Endothelial cell of umbilical vein (primary cell): ENCODE measurements around the gene GAK. TPM values are rescaled to one million over a fixed set of nuclear protein-coding genes. Genes with fewer than 3 reads are reported as not detected.

Experiments
- BruUV-seq: library from RNA; stranded (reverse); fragments of 400-500 nt; replicated peaks from 2 replicates; lab custom pipeline; 2021; lab: Mats Ljungman, UMichigan
- CTCF ChIA-PET: fragments of 300-600, 350-600 bp; sonication (Branson Sonifier 250); formaldehyde crosslinking; loops from one replicate; lab custom pipeline; 2021; ENCODE audit warnings: antibody characterized with exemption, inconsistent platforms; lab: Charles Lee
- POLR2A ChIA-PET: fragments of 300-600, 350-600 bp; sonication (Branson Sonifier 250); formaldehyde crosslinking; loops from one replicate; lab custom pipeline; 2021; ENCODE audit warnings: antibody characterized with exemption, inconsistent platforms; lab: Charles Lee
- DNase-seq: peaks from one replicate; pipeline ENCODE4 v3.0.0-alpha.2; 2011; ENCODE audit warnings: low read depth, low spot score
- FAIRE-seq: peaks from 2 replicates; lab custom pipeline; 2011; peaks lifted over from hg19 to GRCh38; lab: Jason Lieb, UNC
- H2AFZ ChIP-seq: 2 replicates; pipeline ENCODE4 v1.6.0; 2012; ENCODE audit warnings: low read depth, low read length, control low read depth, inconsistent platforms
- H3K27ac ChIP-seq: 2 replicates; pipeline ENCODE4 v1.5.1; 2011; ENCODE audit warnings: low read depth, mild to moderate bottlenecking, control low read depth, low read length, moderate library complexity; ENCODE audit not compliant: insufficient read depth
- H3K27me3 ChIP-seq, 2 experiments: 2 replicates each; pipeline versions ENCODE4 v1.6.0 to v1.6.1; 2011; ENCODE audit warnings: low read length in 2 of 2, mixed read lengths in 1 of 2; ENCODE audit not compliant: control insufficient read depth in 2 of 2, insufficient read depth in 2 of 2
- H3K36me3 ChIP-seq, 2 experiments: 2 replicates in 1 of 2; 3 replicates in 1 of 2; pipeline ENCODE4 v1.5.1; 2011; ENCODE audit warnings: low read length in 2 of 2, mild to moderate bottlenecking in 1 of 2, moderate library complexity in 1 of 2; ENCODE audit not compliant: control insufficient read depth in 2 of 2, insufficient read depth in 2 of 2; ENCODE audit errors: extremely low read depth in 1 of 2
- H3K4me1 ChIP-seq: 3 replicates; pipeline ENCODE4 v1.5.1; 2011; ENCODE audit warnings: mild to moderate bottlenecking, low read length; ENCODE audit not compliant: control insufficient read depth, insufficient read depth; ENCODE audit errors: extremely low read depth
- H3K4me2 ChIP-seq: 2 replicates; pipeline ENCODE4 v1.6.1; 2011; ENCODE audit warnings: low read length, control low read depth, mixed read lengths; ENCODE audit not compliant: insufficient read depth
- H3K4me3 ChIP-seq, 3 experiments: fragments of 200-600 bp in 1 of 3; sonication (generic), shearing (Covaris generic) in 1 of 3; replicated peaks in 1 of 3; 2 replicates each; pipeline ENCODE4 v1.5.1; 2011 to 2016; ENCODE audit warnings: control low read depth in 3 of 3, low read length in 3 of 3, mild to moderate bottlenecking in 2 of 3, inconsistent platforms in 1 of 3, low read depth in 1 of 3, moderate library complexity in 1 of 3; ENCODE audit not compliant: insufficient read depth in 1 of 3
- H3K79me2 ChIP-seq: 2 replicates; pipeline ENCODE4 v1.6.0; 2012; ENCODE audit warnings: low read length, inconsistent platforms; ENCODE audit not compliant: control insufficient read depth, insufficient read depth
- H3K9ac ChIP-seq: replicated peaks from 2 replicates; pipeline ENCODE3; 2011; ENCODE audit warnings: low read length, control low read depth; ENCODE audit not compliant: insufficient read depth; ENCODE audit errors: extremely low read depth
- H3K9me1 ChIP-seq: replicated peaks from 3 replicates; pipeline ENCODE4 v1.6.0; 2011; ENCODE audit warnings: mild to moderate bottlenecking, low read length; ENCODE audit not compliant: control insufficient read depth, insufficient read depth; ENCODE audit errors: extremely low read depth
- H3K9me3 ChIP-seq: replicated peaks from 2 replicates; pipeline ENCODE4 v1.5.1; 2012; ENCODE audit warnings: low read length, inconsistent platforms; ENCODE audit not compliant: control insufficient read depth, insufficient read depth
- H4K20me1 ChIP-seq: replicated peaks from 2 replicates; pipeline ENCODE3; 2011; ENCODE audit warnings: mild to moderate bottlenecking, low read length; ENCODE audit not compliant: control insufficient read depth, insufficient read depth; ENCODE audit errors: extremely low read depth
- EZH2 ChIP-seq: IDR thresholded peaks from 2 replicates; pipeline ENCODE4 v1.6.1; 2012; ENCODE audit warnings: borderline replicate concordance, low read depth, mild to moderate bottlenecking, moderate library complexity, low read length, inconsistent platforms; ENCODE audit not compliant: severe bottlenecking
- FOS ChIP-seq: IDR thresholded peaks from 2 replicates; pipeline ENCODE4 v1.6.1; 2011; ENCODE audit warnings: mild to moderate bottlenecking, low read length, moderate library complexity, borderline replicate concordance; ENCODE audit not compliant: insufficient read depth
- GATA2 ChIP-seq: IDR thresholded peaks from 2 replicates; pipeline ENCODE4 v1.7.0; 2011; ENCODE audit warnings: low read depth, mild to moderate bottlenecking, moderate library complexity, mixed read lengths, low read length; ENCODE audit not compliant: insufficient read length, insufficient read depth
- JUN ChIP-seq: IDR thresholded peaks from 2 replicates; pipeline ENCODE4 v1.6.1; 2011; ENCODE audit warnings: borderline replicate concordance, low read depth; ENCODE audit not compliant: insufficient read length, insufficient read depth
- MYC ChIP-seq: IDR thresholded peaks from one replicate; pipeline ENCODE4 v1.6.1; 2011; ENCODE audit warnings: mild to moderate bottlenecking, low read depth, low read length
- POLR2A ChIP-seq: IDR thresholded peaks from 2 replicates; pipeline ENCODE4 v1.6.1; 2012; ENCODE audit warnings: low read depth, mild to moderate bottlenecking, control low read depth, low read length
- POLR2AphosphoS5 ChIP-seq: IDR thresholded peaks from 2 replicates; pipeline ENCODE4 v1.6.1; 2012; ENCODE audit warnings: low read depth, mild to moderate bottlenecking, control low read depth, low read length, moderate library complexity; ENCODE audit not compliant: insufficient read depth
- dilution Hi-C: fragments of 300-500 bp; cut with MboI; formaldehyde crosslinking; loops from one replicate; pipeline ENCODE4 v1.15.0; 2019; ENCODE audit warnings: low sequenced_read_pairs; ENCODE audit not compliant: extremely low pct_ligation_motif_present
- intact Hi-C: fragments of 100-400 bp; cut with micrococcal nuclease; formaldehyde crosslinking; loops from one replicate; pipeline ENCODE4 v1.10.0; 2022
- polyA plus RNA-seq, 4 experiments: library from polyadenylated mRNA; depleted of rRNA in 3 of 4; stranded (reverse) in 3 of 4; unstranded in 1 of 4; fragments of >200 nt; gene quantifications; 2 replicates each; pipeline versions ENCODE4 v1.2.1 to v1.2.3, GENCODE V29; 2011 to 2012; ENCODE audit warnings: missing spikeins in 1 of 4
- total RNA-seq: library from RNA; stranded (reverse); gene quantifications from 2 replicates; pipeline ENCODE4 v1.2.3, GENCODE V29; 2021
- TF ChIP-seq, protein P1 (sequence below): IDR thresholded peaks from 2 replicates; pipeline ENCODE4 v1.6.1; 2011; ENCODE audit not compliant: insufficient read depth, insufficient read length
- TF ChIP-seq, protein P2 (sequence below), 2 donors: IDR thresholded peaks; 1 replicate in 1 of 2; 2 replicates in 1 of 2; pipeline ENCODE4 v1.5.1; 2011; ENCODE audit warnings: low read length in 2 of 2, mild to moderate bottlenecking in 2 of 2, moderate library complexity in 2 of 2, control low read depth in 1 of 2, inconsistent platforms in 1 of 2, low read depth in 1 of 2; ENCODE audit not compliant: insufficient read depth in 1 of 2; ENCODE audit errors: extremely low read depth in 1 of 2

The GAK gene
- total and polyA plus RNA-seq, 2 donors (not counting 3 experiments of a cell fraction or from before 2014, with no cell fraction given) = 49.6 to 109 TPM

DNA sequence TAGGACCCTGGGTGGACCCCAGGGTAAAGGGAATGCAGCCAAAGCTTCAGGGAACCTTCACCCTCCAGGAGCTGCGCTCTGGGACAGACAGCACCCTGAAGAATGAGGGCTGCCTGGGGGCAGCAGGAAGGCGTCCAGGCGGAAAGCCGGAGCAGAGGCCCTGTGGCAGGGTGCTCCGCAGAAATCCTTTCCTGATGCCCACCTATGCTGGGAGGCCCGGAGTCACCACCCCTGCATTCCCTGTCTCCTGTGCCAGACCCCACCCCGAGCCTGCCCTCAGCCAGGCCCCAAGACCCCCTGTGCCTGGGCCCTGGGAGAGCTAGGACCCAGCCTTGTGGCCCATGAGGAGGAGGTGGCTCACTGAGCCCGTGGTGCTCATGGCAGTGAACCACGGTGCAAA, 42.6 kb upstream of the GAK start:
- no peaks in the 10 kb centered on the region for H3K36me3 ChIP-seq
- H4K20me1 ChIP-seq = no peaks in the 10 kb centered on the region
- POLR2A ChIA-PET = no interaction called here
- no peaks in the 10 kb centered on the region for H3K27me3 ChIP-seq
- no peak overlapping the region for H3K27ac ChIP-seq
- H2AFZ ChIP-seq = no peak overlapping the region
- FAIRE-seq = no peak
- intact Hi-C loops = no loop called here
- no peaks in the 10 kb centered on the region for H3K79me2 ChIP-seq
- no peak for DNase-seq
- H3K4me3 ChIP-seq = no peak overlapping the region
- BruUV-seq = no TSS peak
- H3K9me1 ChIP-seq = no peaks in the 10 kb centered on the region
- CTCF ChIA-PET = interaction anchor here (1.0 kb wide), 1 partner anchor 13 kb away, joined by 4 read pairs; the partner anchor contains the start of gene IDUA
- dilution Hi-C loops = no loop called here
- no peak overlapping the region for H3K4me2 ChIP-seq
- H3K9me3 ChIP-seq = no peaks in the 10 kb centered on the region
- TF ChIP-seq EZH2 = no peak
- TF ChIP-seq, protein P1, sequence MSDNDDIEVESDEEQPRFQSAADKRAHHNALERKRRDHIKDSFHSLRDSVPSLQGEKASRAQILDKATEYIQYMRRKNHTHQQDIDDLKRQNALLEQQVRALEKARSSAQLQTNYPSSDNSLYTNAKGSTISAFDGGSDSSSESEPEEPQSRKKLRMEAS = no peak
- no peak for TF ChIP-seq JUN
- TF ChIP-seq POLR2AphosphoS5 = no peak
- TF ChIP-seq, protein P2, sequence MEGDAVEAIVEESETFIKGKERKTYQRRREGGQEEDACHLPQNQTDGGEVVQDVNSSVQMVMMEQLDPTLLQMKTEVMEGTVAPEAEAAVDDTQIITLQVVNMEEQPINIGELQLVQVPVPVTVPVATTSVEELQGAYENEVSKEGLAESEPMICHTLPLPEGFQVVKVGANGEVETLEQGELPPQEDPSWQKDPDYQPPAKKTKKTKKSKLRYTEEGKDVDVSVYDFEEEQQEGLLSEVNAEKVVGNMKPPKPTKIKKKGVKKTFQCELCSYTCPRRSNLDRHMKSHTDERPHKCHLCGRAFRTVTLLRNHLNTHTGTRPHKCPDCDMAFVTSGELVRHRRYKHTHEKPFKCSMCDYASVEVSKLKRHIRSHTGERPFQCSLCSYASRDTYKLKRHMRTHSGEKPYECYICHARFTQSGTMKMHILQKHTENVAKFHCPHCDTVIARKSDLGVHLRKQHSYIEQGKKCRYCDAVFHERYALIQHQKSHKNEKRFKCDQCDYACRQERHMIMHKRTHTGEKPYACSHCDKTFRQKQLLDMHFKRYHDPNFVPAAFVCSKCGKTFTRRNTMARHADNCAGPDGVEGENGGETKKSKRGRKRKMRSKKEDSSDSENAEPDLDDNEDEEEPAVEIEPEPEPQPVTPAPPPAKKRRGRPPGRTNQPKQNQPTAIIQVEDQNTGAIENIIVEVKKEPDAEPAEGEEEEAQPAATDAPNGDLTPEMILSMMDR (IDR thresholded peaks at IDR 0.05; ENCODE audit: extremely low read depth in 1 of 2, insufficient read depth in 1 of 2, low read depth in 1 of 2, low read length in 2 of 2) = no peak
- no peak for TF ChIP-seq GATA2
- no peak for TF ChIP-seq MYC
- no peak for TF ChIP-seq FOS
- TF ChIP-seq POLR2A = no peak
- H3K4me1 ChIP-seq = peaks cover 19% of the 10 kb centered on the region
- no peak overlapping the region for H3K9ac ChIP-seq
